Stimulated activated CD4-positive, alpha-beta T cell treated with anti-CD3 and anti-CD28 coated beads, Interleukin-2, amount 100 ng/mL, for 24 hours (primary cell): Measurements from ENCODE around the gene AGAP1.

ENCODE experiments used
- DNase-seq, 2 donors: peaks; one replicate each; pipeline ENCODE4 v3.0.0-alpha.2; 2020

AGAP1 gene

DNA sequence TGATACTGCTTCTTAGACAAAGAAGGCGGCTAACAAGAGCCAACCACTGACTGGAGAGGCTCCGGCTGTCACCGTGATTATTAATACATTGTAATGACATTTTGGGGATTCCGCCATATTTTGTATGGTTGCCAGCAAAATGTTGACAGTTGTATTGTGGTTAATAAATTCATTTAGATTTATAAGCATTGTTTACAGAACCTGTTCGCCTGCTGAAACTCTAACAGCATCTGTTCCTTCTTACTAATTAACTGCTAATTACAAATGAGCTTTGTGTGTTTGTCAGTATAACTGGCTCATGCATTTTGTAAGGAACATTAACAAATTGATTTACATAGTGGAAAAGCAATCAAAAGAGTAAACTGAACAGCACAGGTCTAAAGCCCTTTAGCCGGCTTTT, 342.0 kb downstream of the AGAP1 start:
- DNase-seq: no peak

DNA sequence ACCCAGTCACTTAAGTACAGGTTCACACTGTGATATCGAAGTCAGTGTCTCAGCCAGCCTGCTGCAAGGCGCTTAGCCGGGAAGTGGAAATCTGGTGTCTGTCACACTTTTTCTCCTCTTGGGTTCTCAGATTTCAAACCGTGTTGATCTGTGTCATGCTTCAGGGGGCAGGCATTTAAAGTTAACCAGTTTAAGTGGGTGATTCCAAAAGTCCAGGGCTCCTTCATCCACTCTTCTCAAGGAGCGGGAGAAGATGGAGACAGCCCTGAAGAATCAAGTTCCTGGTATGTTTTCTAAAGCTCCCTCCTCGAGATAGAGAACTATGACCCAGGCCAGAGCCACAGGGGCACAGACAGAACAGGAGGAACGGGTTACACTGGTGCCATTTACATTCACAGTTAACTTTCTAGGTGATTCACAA, 342.7 kb downstream of the AGAP1 start:
- DNase-seq: no peak

DNA sequence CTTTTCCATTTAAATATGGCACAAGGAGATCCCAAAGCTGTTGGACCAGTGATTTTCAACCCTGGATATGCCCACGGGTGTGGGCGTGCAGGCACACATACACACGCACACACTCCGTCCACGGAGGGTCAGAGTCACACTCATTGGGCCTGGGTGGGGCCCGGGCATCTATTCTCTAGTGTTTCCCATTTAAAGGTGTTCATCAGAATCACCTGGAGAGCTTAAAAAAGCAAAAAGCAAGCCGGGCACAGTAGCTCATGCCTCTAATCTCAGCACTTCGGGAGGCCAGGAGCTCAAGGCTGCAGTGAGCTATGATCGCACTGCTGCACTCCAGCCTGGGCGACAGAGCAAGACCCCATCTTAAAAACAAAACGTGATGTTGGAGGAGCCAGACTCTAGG, 345.4 kb downstream of the AGAP1 start:
- no peak for DNase-seq

DNA sequence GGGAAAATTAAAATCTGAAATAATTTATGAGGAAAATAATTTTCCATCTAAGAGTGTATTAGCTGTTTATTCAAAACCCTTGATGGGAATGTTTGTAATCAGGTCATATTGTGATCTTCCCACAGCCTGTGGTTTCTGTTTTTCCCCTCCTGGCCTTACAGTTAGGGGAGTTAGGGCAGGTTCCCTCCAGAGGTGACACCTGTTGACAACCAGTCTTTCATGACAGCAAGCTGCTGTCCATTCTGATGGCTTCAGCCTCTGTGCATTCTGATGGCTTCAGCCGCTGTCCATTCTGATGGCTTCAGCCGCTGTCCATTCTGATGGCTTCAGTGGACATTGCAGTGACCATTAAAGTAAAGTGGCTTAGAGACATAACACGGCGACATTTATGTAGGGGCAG, 346.1 kb downstream of the AGAP1 start:
- no peak for DNase-seq

DNA sequence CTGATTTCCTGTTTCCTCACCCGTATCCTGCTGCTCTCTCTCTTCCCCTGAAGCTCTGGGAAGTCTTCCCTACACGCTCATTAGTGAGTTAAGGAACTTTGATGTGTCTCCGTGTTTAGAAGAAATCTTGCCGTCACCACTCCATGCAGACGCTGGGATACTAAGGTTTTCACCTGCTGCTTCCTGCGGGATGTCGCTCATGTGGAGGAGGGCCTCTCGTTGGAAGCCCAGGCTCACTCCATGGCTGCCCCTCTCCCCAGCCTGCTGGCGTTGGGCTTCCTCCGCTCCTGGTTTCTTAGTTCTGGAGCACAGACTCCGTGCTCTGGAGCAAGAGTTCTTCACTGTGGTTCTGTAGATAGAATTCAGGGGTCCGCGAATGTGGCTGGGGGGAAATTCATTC, 348.0 kb downstream of the AGAP1 start:
- DNase-seq: no peak

DNA sequence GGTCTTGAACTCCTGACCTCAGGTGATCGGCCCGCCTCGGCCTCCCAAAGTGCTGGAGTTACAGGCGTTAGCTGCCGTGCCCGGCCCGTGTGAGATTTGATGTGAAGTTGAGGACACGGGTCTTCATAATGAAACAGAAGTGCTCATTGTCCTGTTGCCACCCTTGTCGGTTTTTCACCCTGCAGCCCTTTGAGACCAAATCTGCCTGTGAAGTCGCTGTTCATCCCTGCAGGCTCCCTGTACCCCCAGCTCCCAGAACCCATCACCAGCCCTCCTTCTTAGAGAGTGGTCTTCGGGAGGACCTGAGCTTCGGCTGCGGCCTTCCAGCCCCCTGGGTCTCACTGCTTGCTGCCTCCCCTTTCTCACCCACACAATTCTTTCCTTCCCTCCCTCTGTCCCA, 349.1 kb downstream of the AGAP1 start:
- DNase-seq: no peak

DNA sequence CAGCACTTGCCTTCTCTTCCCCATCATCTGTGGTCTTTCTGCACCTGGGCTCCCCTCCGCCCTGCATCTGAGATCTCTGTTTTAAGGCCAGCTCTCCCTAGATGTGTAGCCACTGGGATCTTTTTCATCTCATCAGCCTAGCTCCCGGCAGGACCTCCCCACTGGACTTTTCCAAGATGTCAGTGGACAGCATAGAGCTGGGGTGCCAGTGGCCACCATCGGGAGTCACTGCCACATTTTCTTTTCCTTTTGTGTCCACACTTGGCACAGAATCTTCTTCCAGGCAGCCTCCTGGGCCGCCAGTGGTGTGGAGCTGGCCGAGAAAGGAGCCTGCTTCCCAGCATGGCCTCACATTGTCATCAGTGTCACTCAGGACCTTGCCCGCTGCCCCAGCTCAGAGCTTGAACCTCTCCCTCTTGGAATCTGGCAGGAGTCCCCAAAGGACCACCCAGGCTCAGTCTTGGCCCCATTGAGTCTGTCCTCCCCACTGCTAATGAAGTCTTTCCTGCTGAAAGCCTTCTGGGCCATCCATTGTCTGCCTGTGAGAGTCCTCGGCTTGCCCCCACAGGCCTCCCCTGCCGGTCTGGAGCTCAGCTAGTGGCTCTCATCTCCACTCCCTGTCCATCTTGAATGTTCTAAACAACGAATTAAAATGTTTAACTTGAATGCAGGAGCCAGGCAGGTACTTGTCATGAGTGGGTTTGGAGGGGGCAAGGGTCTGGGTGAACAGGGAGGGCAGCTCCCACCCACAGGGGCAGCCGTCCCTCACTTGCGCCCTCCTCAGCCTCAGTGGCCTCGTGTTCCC, 349.9 kb downstream of the AGAP1 start:
- no peak for DNase-seq

DNA sequence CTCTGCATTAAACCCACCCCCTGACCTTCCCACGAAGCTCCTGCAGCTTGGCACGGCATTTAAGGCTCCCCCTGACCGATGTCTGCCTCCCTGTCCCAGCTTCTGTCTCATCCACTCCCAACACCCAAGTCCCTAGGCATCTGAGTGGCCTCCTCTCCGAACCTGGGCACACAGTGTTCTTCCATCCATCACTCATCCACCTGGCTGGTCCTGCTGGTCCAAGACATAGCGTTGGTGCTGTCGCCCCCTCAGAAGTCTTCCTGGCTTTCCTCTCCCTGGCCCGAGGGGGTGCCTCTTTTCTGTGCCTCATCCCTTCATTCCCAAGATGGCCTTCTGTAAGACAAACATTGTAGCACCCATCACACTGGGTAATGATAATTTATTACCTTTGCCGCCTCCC, 350.7 kb downstream of the AGAP1 start:
- DNase-seq: no peak

DNA sequence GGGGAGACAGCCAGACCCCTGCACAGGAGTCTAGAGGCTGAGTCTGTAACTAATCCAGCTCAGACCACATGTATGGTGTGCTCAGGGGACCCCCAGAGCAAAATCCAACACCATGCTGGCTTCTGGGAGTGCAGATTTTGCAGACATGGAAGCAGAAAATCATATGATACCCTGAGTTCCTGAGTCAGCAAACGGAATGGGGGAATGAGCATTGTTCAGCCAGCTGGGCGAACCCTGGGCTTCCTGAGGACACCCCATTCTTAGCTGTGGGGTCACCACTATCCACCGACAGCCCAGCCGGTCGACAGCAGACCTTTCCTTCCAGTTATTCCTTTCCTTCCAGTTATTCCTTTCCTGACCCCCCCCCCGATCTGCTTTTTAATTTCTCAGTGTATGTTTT, 351.4 kb downstream of the AGAP1 start:
- no peak for DNase-seq

DNA sequence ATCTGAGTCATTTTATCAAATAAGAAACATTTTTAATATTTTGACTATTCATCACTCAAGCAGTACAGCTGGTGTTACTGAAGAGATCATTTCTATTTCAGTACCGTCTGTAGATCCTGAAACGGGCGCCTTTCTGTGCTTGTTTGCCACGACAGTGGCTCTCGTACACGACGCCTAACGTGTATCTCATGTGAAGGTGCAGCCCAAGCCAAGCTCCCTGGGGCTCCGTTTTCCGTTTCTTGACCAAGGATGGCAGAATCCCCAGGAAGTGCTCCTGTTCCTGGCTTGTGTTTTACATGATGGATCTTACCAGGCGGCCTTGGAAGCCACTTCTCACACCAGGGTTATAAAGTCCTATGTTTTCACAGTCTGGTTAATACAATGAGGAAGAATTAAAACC, 353.7 kb downstream of the AGAP1 start:
- no peak for DNase-seq

DNA sequence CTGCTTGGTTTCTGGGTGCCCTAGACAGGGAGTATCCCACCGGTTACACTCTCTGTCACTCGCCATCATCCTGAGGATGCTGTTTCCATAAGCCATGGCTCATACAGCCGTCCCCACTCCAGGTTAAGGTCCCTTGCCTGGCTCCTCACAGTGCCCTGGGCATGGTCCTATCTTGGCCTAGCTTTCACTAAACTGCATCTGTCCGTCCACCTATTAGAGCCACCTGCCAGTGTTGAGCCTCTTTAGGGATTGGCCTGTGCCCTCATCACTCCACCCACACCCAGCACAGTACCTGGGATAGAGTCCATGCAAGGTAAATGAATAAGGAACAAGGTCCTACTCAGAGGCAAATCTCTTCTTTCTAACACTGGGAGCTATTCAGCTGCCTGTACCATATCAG, 354.2 kb downstream of the AGAP1 start:
- no peak for DNase-seq

DNA sequence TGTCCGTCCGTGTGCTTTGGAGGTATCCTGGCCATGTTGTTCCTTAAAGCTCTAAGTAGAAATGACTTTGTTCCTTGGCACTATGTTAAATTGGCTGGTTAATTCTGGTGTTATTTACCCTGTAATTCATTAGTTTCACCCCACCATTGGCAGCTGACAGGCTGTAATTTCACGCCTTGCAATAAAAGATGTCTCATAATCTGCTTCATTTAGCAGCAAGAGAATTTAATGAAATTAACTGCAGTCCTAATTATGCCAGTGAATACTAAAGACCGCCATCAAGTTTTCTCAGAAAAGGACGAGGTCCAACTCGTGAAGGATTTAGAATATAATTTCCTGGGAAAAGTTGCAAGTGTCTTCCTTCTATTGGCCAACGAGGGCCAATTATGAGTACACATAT, 355.1 kb downstream of the AGAP1 start:
- DNase-seq: no peak

DNA sequence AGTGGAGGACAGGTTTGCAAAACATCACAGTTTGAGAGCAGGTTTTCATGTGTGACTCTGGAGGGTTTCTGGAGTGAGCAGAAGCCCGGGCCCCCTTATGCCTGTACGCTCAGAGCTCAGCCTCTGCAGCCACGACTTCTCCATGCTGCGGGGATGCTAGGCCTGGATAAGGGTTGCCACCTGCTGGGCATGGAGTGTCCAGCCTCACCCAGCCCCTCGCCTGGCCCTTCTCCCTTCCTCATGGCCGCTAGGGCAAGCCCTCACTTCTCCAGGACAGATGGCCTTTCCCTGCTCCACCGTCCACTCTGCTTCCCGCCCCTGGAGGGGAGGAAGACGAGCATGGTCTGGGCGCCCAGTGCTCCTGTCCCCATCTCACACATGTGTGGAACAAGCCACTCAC, 355.6 kb downstream of the AGAP1 start:
- DNase-seq: no peak

DNA sequence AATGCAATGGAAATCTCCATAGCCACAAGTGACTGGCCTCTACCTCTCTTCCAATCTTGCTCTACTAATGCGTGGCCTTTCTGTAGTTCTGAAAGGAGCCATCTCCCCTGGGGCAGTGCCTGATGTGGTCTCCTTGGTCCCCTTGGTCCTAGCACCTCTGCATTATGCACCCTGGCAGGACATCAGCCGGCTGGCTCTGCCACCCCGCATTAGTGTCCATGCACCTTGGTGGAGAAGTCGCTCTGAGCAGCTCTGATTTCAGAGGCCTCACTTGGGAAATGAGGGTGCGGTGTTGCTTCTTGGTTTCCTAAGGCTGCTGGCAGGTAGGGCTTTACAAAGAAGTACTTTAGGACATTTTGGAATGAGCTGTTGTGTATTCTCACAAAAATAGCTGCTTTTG, 356.4 kb downstream of the AGAP1 start:
- DNase-seq: no peak

DNA sequence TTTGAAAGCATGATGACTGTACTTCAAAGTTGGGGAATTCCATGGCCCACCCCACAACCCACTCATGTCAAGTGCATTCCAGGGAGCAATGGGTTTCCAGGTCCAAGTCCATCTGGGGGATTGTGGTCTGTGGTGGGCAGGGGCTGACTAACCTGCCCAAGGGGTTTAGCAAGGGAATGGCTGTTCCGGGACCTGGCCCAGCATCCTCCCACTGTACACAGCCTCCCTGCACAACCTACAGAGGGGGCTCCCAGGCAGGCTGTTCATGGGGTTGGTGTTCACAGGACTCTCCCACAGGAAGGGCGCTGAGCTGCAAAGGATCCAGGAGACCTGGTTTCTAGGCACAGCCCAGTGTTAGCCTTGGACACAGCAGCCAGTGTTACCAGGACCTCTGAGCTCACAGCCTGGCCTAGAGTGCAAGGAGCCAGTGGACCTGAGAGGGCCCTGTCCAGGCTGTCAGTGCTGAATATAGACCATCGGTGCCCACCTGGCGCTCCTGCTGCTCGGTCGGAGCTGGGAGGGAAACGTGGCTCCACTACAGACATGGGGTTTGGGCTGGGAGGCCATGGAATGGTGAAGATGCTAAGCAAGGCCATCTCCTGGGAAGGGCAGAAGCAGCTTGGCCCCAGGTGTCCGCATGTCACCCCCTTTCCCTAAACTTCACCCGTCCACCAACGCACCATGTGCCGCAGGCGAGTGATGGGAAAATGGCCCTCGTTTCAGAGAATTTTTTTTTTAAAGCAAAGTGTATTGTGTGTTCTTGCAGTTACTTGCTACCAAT, 357.1 kb downstream of the AGAP1 start:
- DNase-seq: no peak

DNA sequence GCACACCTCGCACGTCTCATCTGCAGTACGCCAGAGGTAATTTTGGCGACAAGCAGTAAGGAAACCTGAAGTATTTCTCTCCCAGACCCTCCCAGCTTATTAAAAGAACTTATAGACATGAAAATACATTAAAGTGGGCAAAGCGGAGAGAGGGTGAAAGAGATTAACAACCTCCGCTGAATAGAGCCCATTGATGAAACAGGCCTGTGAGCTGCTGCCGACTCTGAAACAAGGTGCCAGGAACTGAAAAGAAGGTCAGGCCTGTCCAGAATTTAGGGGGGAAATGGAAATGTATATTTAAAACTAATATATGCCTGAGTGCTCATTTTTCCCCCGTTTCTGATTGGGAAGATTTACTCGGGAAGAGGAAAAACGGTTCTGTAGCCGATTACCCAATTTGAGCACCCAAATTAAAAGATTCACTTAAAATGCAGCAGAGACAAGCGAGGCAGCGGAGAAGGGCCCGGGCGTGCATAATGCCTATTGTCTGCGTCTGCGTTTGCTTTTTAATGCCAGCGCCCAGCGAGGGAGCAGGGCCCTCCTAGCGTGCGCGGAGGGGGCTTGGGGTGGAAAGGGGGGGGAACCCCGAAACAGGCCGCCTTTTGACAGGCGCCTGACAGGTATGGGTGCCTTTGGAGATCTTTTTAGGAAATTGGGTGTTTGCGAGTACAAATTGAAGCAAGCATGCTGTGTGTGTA, 358.1 kb downstream of the AGAP1 start:
- no peak for DNase-seq

DNA sequence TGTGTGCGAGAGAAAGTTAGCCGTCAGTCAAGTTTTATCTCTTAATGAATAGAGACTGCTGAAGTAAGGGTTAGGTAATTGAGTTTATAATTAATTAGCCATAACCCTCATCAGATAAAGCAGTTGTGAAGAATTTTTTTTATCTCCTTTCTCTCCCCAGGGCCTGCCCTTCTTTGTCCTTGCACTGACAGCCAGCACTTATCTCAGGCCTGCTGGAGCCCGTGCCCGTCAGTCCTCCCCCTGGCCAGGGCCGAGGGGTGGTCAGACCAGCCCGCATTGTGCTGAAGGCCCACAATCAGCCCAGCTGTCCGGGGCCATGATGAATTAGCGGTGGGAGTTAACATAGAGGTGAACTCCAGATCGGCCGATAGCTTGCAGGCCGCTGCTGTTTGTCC, 358.7 kb downstream of the AGAP1 start:
- no peak for DNase-seq

DNA sequence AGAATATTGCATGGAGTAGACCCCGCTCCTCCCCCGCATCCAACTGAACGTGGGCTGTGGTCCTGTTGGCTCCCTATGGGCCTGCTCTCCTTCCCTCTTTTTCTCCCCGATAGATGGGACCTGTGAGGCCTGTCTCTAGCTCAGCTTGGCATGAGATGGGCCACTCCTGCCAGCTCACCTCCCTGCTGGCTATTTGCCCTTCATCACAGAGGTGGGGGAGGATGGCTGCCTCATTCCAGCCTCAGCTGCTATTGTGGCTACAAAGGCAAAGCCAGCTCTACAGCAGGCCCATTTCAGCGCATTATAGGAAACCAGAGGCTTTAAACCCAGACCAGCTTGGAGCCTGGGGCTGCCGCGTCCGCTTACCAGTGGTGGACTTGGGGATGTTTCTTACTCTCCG, 360.4 kb downstream of the AGAP1 start:
- no peak for DNase-seq

DNA sequence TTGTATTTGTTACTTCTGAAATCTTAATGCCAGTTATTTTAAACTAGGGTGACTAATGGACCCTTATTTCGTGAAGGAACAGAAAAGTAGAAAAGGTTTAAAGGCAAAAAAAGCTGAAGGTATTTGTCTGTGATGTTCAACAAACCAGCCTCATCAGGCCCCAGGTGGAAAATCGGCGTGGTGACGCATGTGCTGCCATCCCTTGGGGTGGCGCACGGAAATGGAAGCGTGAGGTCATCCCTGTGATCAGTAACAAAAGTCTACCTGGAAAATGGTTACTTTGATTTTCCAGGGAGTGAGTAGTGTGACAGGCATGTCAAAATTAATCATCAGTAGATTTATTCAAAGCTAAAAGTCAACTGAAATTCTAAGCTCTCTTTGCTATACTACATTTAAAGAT, 361.2 kb downstream of the AGAP1 start:
- DNase-seq: no peak

DNA sequence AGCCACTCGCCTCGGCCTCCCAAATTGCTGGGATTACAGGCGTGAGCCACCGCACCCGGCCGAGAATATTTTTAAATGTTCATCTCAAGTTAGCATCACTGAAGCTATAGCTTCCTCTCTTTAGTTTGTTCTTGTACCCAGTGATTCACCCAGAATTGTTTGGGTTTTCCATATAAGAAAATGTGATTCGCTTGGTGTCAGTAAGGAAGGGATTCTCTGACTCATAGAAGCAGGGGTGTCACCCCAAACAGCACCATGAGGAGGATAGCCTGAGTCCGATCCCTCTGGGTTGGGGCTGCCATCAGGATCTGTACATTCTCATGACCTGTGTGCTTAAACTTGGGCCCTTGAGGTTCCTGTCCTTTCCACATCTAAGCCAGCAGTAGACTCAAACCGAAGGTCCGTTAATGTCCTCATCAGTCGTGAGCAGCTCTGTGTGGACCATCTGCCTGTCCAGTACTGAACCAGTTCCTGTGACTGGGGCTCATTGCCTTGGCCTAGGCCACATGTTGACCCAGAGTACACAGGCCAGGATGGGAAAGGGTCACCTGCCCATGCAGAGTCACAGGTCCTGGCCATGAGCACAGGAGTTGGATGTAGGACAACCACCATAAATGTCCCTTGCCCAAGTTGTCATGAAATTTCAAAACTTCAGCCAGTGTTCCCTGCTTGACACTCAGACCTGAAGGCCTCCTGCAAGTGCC, 362.5 kb downstream of the AGAP1 start:
- no peak for DNase-seq

DNA sequence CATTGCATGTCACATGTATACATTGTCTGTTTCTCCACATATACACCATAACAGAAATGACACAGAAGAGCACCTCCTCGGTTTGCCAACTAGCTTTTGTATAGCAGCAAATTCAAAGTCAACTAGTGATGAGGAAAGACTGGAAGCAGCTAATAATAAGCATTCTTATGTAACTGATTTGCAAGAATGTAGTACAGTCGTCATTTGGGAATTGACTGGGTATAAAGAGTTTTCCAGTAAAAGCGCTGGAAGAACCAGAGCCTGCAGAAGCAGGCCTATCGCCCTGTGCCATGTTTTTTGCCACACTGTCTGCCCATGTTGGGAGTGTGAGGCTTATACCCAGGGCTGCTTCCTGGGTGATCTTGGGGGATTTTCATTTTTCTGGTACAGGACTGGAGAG, 363.8 kb downstream of the AGAP1 start:
- no peak for DNase-seq

DNA sequence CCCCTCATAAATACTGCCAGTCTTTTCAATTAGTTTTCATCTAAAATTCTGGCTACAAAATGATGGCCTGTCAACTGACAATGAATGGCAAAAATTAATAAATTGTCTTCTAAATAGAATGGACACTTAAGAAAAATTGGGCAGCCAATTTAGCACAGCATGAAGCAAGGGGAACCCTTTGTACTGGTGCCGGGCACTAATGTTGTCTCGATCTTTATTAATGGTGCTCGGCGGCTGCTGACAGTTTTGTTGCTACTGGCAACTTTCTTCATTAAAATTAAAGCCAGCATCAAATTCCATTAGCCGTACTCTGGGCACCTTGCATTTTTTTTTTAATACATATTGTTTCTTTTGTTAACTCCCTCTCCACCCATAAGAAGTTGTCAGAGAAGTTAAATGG, 365.0 kb downstream of the AGAP1 start:
- DNase-seq: no peak

DNA sequence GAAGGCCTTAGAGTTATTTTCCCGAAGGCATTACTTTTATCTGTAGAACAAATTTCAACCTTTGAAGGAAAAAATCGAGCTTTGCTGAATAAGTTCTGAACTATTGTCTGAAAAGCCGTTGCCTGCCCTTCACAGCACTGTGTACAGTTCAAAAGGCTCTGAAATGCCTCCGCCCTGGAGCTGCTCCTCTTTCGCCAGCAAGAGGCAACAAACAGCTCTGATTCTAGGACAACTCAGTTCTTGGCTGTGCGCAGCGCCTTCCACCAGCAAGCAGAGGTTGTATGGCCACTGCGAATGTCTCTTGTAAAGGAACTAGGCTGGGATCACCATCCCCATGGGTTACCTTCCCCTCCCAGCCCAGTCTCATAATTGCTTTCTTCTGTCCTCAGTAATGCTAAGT, 365.8 kb downstream of the AGAP1 start:
- no peak for DNase-seq
